Omental fat pad (tissue), 4 donors: ENCODE results near the gene CCL2. TPM values are rescaled to one million over a fixed set of nuclear protein-coding genes. Genes with fewer than 3 reads are reported as not detected.

Source experiments
- ATAC-seq: fragments of 150-250 bp; one replicate; pipeline ENCODE4 v1.9.1; 2016; ENCODE audit warnings: mild to moderate bottlenecking, moderate library complexity; ENCODE audit not compliant: low FRiP score
- DNase-seq: peaks from one replicate; pipeline ENCODE4 v3.0.0-alpha.2; 2019; ENCODE audit warnings: low spot score
- total RNA-seq, 4 donors: library from RNA; depleted of rRNA; stranded (reverse); fragments of >200 nt; gene quantifications; one replicate each; pipeline ENCODE4 v1.1.0, GENCODE V29; 2016
- TF ChIP-seq, protein P1 (sequence below), 3 donors: fragments of 450-650 bp; IDR thresholded peaks; one replicate each; pipeline ENCODE4 v1.5.1; 2016 to 2017; ENCODE audit warnings: antibody characterized with exemption in 3 of 3, mild to moderate bottlenecking in 3 of 3, moderate library complexity in 2 of 3

The CCL2 gene
- total RNA-seq, 4 donors from 2014 or later, result 39.8 to 556 (median 227) TPM

DNA sequence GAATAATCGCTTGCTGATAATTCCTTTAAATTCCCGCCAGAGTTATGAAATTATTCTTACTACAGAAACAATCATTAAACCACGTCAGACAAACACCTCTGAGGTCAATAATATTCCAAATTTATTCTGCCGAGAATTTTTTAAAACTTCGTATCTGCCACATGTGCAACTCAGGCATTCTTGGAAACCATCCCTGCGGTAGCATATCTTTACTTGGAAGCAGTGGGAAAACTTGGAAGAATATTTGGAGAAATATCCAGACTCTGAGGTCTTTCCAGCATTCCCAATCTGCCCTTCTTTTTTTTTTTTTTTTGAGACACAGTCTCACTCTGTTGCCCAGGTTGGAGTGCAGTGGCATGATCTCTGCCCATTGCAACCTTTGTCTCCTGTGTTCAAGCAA lies 28.5 kb downstream of the CCL2 start:
- TF ChIP-seq, protein P1, sequence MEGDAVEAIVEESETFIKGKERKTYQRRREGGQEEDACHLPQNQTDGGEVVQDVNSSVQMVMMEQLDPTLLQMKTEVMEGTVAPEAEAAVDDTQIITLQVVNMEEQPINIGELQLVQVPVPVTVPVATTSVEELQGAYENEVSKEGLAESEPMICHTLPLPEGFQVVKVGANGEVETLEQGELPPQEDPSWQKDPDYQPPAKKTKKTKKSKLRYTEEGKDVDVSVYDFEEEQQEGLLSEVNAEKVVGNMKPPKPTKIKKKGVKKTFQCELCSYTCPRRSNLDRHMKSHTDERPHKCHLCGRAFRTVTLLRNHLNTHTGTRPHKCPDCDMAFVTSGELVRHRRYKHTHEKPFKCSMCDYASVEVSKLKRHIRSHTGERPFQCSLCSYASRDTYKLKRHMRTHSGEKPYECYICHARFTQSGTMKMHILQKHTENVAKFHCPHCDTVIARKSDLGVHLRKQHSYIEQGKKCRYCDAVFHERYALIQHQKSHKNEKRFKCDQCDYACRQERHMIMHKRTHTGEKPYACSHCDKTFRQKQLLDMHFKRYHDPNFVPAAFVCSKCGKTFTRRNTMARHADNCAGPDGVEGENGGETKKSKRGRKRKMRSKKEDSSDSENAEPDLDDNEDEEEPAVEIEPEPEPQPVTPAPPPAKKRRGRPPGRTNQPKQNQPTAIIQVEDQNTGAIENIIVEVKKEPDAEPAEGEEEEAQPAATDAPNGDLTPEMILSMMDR (IDR thresholded peaks at IDR 0.05), result no peak
- DNase-seq, result no peak

DNA sequence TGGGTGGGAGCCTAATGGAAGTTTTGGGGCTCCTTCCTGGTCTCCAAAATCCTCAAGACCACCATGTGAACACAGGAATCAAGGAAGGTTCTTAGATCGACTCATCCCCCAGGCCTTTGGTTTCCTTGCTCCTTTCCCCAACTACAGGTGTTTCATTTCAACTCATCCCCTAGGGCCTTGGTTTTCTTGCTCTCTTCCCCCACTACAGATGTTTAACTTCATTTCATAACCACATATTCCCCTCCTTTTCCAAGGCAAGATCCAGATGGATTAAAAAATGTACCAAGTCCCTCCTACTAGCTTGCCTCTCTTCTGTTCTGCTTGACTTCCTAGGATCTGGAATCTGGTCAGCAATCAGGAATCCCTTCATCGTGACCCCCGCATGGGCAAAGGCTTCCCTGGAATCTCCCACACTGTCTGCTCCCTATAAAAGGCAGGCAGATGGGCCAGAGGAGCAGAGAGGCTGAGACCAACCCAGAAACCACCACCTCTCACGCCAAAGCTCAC lies 30.3 kb downstream of the CCL2 start, which contains the start of gene CCL11:
TSS of gene CCL11 (plus strand) at position 457 of the 507 bp plus-strand sequence. CDS start 67 bp downstream, outside the sequence.
- DNase-seq (no peak), ATAC-seq (no peak)
- TF ChIP-seq, protein P1 (IDR thresholded peaks at IDR 0.05), result no peak

More for the DNA sequence above, 28.5 kb downstream of the CCL2 start:
- no peak for ATAC-seq

DNA sequence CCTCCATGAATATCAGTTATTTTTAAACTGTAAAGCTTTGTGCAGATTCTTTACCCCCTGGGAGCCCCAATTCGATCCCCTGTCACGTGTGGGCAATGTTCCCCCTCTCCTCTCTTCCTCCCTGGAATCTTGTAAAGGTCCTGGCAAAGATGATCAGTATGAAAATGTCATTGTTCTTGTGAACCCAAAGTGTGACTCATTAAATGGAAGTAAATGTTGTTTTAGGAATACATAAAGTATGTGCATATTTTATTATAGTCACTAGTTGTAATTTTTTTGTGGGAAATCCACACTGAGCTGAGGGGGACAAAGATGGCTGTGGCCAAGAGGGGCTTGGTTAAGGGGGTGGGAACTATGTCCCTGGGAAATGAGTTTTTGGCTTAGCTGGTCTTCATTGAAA lies 32.8 kb downstream of the CCL2 start:
- TF ChIP-seq, protein P1 (IDR thresholded peaks at IDR 0.05), result no peak
- ATAC-seq (no peak), DNase-seq (no peak)

DNA sequence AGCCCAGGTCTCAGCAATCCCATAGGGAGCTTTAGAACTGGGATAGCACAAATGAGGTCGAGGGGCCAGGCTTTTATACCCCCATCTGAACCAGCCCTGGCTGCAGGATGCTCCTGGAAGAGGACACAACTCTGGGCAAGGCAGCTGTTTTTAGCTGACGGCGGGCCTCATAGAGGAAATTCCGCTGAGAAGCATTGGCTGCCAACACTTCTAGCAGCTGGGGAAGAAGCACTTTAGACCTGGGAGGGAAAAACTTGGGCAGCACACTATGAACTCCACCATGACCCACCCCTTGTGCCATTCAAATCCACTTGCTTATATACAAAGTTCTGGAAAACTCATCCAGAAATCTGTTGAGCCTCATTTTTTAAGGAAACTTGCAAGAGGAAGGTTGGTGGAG lies 35.5 kb downstream of the CCL2 start:
- ATAC-seq (no peak), DNase-seq (no peak)
- TF ChIP-seq, protein P1 (IDR thresholded peaks at IDR 0.05), result no peak

DNA sequence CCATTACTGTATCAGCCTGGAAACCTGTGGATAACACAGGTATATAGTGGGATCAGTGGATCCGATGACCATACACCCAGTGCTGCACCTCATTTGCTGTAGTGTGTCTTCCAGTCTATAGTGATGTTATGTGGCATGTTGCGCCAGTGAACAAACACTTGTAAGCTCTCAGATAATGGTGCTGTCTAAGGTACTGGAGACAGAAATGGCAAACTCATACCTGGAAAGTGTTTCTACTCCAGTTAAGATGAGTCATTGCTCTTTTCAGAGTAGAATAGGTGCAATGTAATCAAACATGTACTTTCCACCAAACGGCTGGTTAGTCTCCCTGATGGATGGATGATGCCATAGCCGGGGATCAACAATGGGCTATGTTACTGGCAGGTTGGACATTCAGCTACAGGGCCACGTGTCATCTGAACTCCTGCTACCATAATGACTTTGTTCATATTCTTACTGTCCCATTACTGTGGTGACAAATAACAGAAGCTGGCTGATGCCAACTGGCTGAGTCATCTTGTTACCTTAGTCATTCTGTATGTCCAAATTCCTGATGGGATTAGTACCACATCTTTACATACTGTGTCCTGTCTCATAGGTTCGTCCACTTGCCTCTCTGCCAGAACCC lies 36.8 kb downstream of the CCL2 start:
- no peak for DNase-seq
- no peak for ATAC-seq

DNA sequence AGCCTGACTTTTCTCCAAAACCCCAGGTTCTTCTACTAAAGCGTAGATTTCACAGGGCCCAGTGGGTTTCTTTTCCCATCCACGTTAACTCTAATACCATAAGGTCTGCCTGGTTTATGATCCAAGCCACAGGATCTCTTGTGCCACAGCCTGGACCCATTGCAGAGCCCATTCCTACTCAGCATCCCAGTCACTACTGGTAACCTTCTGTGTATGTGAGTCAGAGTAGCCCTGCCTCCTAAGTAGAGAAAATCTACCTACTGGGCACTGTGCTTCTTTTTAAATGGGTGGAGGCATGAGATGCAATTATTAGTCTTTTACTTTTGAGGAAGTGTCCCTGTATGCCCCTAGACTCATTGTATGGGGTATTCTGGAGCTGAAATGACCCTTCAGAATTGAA lies 43.9 kb downstream of the CCL2 start:
- ATAC-seq, result no peak
- no peak for DNase-seq
- TF ChIP-seq, protein P1 (IDR thresholded peaks at IDR 0.05), result no peak

More for the DNA sequence above, 36.8 kb downstream of the CCL2 start:
- TF ChIP-seq, protein P1 (IDR thresholded peaks at IDR 0.05), result no peak
